Effector CD8-positive, alpha-beta T cell (primary cell): ENCODE results near the gene TFR2.

Experiments
- DNase-seq: peaks from one replicate; lab custom pipeline; 2025; lab: John Stamatoyannopoulos, UW

TFR2 gene

GRCh38 chr7:100612730-100613390 is 28.5 kb downstream of the TFR2 start:
- no peak for DNase-seq

GRCh38 chr7:100611983-100612729 is 29.2 kb downstream of the TFR2 start, which contains the start of gene MOSPD3:
Gene MOSPD3 (plus strand): TSS chr7:100612540. CDS start chr7:100612792, 252 bp downstream.
- DNase-seq, result peak; percentile 94

- no peak for DNase-seq
These were observed 31.4 kb downstream of the TFR2 start for GRCh38 chr7:100609958-100610357.

- DNase-seq, result no peak
These were observed 34.2 kb downstream of the TFR2 start for GRCh38 chr7:100607111-100607510.

GRCh38 chr7:100606313-100606712 is 35.0 kb downstream of the TFR2 start:
- DNase-seq, result no peak

GRCh38 chr7:100604976-100605911 is 36.1 kb downstream of the TFR2 start:
- DNase-seq, result no peak

- peak; percentile 62 for DNase-seq
These were observed 37.0 kb downstream of the TFR2 start for GRCh38 chr7:100604028-100604975.

- DNase-seq, result no peak
These were observed 37.7 kb downstream of the TFR2 start for GRCh38 chr7:100603726-100604027.

- DNase-seq, result no peak
These were observed 38.2 kb downstream of the TFR2 start for GRCh38 chr7:100602889-100603725.

GRCh38 chr7:100600730-100601038 is 40.7 kb downstream of the TFR2 start:
- no peak for DNase-seq

GRCh38 chr7:100599911-100600729 is 41.2 kb downstream of the TFR2 start:
- DNase-seq, result no peak

- DNase-seq, result no peak
These were observed 42.9 kb downstream of the TFR2 start for GRCh38 chr7:100598425-100598824.

- no peak for DNase-seq
These were observed 46.2 kb downstream of the TFR2 start for GRCh38 chr7:100595188-100595587.

GRCh38 chr7:100591596-100591995 is 49.8 kb downstream of the TFR2 start:
- no peak for DNase-seq

GRCh38 chr7:100590077-100590737 is 51.1 kb downstream of the TFR2 start:
- DNase-seq, result no peak

- no peak for DNase-seq
These were observed 51.9 kb downstream of the TFR2 start for GRCh38 chr7:100589341-100589947.

- no peak for DNase-seq
These were observed 52.9 kb downstream of the TFR2 start for GRCh38 chr7:100588438-100588837.

- DNase-seq, result peak; percentile 100
These were observed 54.9 kb downstream of the TFR2 start, which contains the start of gene FBXO24 for GRCh38 chr7:100586266-100587025. Gene FBXO24 (plus strand): TSS chr7:100586328. CDS start chr7:100586626, 298 bp downstream.
